HG03457 (cell line): ENCODE results near the gene CCND1.
"Not testable (repeated sequence)": the region's sequence is repeated elsewhere in the genome, so short reads cannot be mapped to it uniquely, and the experiment has no call there.

Experiments used
- ATAC-seq: cut with Tn5 transposase; IDR thresholded peaks from one replicate; pipeline ENCODE4 v1.9.1; 2021; ENCODE audit warnings: moderate number of reproducible peaks; ENCODE audit not compliant: unreplicated experiment

The CCND1 gene

GRCh38 chr11:69617682-69618081, 23.3 kb upstream of the CCND1 start:
- no peak for ATAC-seq

- ATAC-seq, result no peak
These were observed 22.7 kb upstream of the CCND1 start for GRCh38 chr11:69618237-69618636.

- ATAC-seq, result no peak
These were observed 20.2 kb upstream of the CCND1 start for GRCh38 chr11:69620683-69621290.

GRCh38 chr11:69622097-69622681, 18.8 kb upstream of the CCND1 start:
- ATAC-seq, result not testable (repeated sequence)

- no peak for ATAC-seq
These were observed 16.7 kb upstream of the CCND1 start for GRCh38 chr11:69624293-69624692.

GRCh38 chr11:69625476-69625875, 15.5 kb upstream of the CCND1 start:
- no peak for ATAC-seq

- no peak for ATAC-seq
These were observed 13.4 kb upstream of the CCND1 start for GRCh38 chr11:69627551-69627950.

DNA sequence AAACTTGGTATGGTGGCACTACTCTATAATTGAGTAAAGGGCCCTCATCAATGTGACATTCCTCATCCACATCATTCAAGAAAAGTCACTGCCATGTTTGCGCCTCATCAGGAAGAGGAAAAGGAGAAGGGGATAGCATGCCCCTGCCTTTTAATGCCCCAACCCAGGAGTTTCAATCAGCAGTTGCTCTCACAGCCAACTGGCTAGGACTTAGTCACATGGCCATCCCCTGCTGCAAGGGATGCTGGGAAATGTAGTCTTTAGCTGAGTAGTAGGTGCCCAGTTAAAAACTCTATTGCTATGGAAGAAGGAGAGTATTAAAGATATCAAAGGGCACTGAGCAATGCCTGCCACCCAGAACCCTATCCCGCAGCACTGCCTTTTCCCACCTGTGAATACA, 10.9 kb upstream of the CCND1 start:
- ATAC-seq, result no peak

DNA sequence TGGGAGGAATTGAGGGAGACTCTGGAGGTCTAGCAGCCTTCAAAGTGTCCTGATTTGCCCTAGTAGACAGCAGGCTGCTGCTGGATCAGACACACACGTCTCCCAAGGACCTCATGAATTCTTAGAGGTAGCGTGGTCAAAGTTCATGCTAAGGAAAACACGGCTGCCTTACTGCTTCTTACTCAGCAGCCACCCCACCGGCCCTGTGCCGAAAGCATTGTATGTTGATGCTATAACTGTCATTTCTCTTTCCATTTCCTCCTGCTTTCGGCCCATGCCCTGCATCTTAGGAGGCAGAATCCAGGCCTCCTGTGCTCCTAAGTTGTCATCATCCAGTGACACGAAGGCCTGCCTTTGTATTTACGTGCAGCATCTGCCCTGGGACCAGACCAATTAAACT, 10.5 kb upstream of the CCND1 start:
- no peak for ATAC-seq

DNA sequence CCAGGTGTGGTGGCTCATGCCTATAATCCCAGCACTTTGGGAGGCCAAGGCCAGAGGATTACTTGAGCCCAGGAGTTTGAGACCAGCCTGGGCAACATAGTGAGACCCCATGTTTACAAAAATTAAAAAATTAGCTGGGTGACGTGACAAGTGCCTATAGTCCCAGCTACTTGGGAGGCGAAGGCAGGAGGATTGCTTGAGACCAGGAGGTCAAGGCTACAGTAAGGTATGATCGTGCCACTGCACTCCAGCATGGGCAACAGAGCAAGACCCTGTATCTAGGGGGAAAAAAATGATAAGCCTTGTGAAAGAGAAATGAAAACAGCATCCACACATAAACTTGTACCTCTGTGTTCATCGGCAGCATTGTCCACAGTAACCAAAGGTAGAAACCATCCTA, 8.1 kb upstream of the CCND1 start:
- ATAC-seq, result no peak

DNA sequence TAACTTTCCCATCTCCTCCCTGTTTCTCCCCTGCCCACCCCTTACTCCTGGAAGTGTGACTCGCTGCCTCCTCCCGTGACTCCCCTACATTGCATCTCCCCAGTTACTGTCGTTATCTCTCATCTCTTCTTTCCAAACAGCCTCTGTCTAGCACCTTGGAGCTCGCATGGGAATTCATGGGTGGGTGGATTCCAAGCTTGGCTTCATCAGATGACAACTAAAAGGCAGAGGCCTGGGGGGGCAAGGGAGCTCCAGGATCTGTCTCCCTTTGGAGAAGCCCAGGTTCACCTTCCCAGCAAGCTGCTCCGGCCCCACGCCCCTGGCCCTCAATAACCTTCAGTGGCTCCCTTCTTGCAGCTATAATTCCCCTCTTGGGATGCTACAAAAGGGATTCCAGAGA, 6.9 kb upstream of the CCND1 start:
- no peak for ATAC-seq

DNA sequence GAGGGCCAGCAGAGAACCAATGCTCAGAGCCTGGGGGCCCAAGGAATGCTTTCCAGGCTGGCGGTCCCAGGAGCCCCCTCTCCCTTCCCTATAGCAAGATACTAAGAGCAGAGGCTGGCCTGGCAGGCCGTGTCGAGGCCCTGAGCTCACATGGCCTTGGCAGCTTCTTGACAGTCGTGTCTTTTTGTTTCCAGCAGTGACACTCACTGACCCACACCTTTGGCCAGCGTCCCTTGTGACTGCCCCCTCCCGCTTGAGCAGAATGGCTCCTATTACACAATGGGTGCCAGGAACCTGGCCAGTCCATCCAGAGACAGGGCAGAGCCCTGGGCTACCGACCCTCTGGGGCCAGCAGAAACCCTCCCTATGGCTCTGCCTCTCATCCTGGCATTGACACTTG, 6.4 kb upstream of the CCND1 start:
- no peak for ATAC-seq

GRCh38 chr11:69635195-69635594, 5.8 kb upstream of the CCND1 start:
- no peak for ATAC-seq

DNA sequence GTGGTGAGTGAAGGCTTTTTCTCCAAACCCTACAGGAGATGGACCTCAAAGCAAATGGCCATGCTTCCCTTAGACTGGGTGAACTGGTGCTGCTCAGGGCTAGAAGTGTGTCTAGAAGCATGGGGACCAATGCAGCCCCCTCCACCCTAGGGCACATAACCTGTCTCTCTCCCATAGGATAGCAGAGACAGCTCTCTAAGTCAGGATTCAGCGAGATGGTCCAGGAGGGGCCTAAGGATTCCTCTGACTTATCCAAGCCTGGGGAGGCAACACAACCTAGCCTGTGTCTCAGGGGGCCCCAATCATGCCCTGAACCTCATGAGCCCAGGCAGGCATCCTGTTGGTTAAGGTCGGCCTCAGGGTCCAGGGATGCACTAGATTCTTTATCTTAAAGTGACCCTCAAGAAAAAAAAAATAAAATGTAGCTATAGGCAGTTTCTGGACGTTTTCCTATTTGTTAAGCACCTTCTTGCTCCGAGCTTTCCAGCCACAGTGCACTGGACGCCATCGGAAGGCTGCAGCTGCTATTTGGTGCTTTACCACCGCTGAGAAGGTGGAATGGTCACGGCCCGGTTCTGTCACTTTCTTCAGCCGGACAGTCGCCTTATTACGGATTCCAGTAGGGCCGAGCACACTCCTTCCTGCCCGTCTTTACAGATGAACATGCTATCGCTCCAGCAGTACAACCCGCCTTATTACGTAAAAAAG, 5.0 kb upstream of the CCND1 start:
- ATAC-seq, result no peak

- no peak for ATAC-seq
These were observed 4.3 kb upstream of the CCND1 start for GRCh38 chr11:69636512-69637197.

- no peak for ATAC-seq
These were observed 3.6 kb upstream of the CCND1 start for GRCh38 chr11:69637198-69637940.

DNA sequence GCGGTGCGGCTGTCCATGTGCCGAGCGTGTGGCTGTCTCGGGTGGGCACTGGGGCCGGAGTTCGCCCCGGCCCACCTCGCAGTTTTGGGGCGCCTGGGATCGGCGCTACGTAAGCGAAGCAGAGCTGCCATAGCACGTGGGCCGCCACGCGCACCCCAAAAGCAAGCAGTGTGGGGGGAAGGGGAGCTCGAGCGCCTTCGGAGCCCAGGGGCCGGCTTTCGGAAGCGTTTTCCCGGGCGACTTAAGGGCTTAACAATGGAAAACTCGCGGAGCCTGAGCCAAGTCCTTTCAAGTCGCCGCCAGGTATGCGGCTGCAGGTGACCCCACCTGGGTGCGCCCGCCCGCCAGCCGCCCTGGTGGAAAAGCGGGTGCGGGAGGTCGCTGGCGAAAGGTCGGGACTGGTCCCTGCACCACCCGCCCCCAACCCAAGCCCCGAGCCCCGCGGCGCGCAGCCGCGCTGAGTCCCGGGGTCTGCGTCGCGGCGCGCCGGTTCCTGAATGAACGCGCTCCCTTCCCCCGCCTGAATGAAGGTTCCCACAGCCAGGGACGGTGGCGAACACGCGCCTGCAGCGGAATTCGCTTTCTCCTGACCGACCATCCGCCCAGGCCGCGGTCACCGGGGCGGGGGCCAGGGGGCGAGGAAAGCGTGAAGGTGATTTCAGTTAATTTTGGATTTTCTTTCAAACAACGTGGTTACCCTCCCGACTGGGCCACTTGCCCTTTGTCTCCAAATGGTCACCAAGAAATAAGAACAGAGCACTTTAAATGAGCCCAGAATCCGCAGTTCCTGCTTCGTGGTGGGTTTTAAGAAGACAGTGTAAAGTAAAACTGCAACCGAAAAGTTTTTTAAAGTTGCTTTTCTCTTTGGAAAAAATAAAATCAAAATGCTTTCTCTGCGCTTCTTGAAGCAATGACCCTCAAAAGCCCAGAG, 2.8 kb upstream of the CCND1 start:
- no peak for ATAC-seq

- ATAC-seq, result no peak
These were observed 1.8 kb upstream of the CCND1 start for GRCh38 chr11:69638941-69639681.

DNA sequence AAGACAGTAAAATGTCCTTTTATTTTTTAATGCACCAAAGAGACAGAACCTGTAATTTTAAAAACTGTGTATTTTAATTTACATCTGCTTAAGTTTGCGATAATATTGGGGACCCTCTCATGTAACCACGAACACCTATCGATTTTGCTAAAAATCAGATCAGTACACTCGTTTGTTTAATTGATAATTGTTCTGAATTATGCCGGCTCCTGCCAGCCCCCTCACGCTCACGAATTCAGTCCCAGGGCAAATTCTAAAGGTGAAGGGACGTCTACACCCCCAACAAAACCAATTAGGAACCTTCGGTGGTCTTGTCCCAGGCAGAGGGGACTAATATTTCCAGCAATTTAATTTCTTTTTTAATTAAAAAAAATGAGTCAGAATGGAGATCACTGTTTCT, 1.1 kb upstream of the CCND1 start:
- ATAC-seq, result no peak
